B cell (primary cell): ENCODE measurements around the gene MFSD12. TPM values are rescaled to one million over a fixed set of nuclear protein-coding genes. Genes with fewer than 3 reads are reported as not detected.
A peak's percentile ranks its signal among the peaks of the same experiment; 100 is the strongest.

Experiments used
- ATAC-seq: fragments of 200-7000 bp; cut with Tn5 transposase; one replicate; pipeline ENCODE4 v1.10.0; 2021; ENCODE audit warnings: low read depth, mild to moderate bottlenecking, moderate number of reproducible peaks, moderate library complexity
- CTCF ChIA-PET: fragments of 350-600 bp; sonication (Branson Sonifier 250); formaldehyde crosslinking; loops from one replicate; lab custom pipeline; 2021; ENCODE audit warnings: antibody characterized with exemption, inconsistent platforms; lab: Charles Lee
- POLR2A ChIA-PET: fragments of 350-600 bp; sonication (Branson Sonifier 250); formaldehyde crosslinking; loops from one replicate; lab custom pipeline; 2021; ENCODE audit warnings: antibody characterized with exemption; lab: Charles Lee
- DNase-seq: peaks from one replicate; pipeline ENCODE4 v3.0.0; 2013
- H2AFZ ChIP-seq: 2 replicates; pipeline ENCODE4 v1.6.1; 2012; ENCODE audit warnings: mild to moderate bottlenecking, low read depth, low read length; ENCODE audit not compliant: insufficient read depth, poor library complexity, severe bottlenecking
- H3K27ac ChIP-seq, 2 donors: 1 replicate in 1 of 2; 2 replicates in 1 of 2; pipeline ENCODE4 v1.5.1; 2012 to 2013; ENCODE audit warnings: low read length in 2 of 2, mild to moderate bottlenecking in 2 of 2, moderate library complexity in 1 of 2
- H3K27me3 ChIP-seq, 4 experiments: fragments of 200-600 bp in 1 of 4; sonication (generic) in 1 of 4; replicated peaks in 1 of 4; 1 replicate in 2 of 4; 2 replicates in 2 of 4; pipeline versions ENCODE4 v1.6.1 to v1.7.0; 2013 to 2016; ENCODE audit warnings: low read length in 3 of 4, mild to moderate bottlenecking in 2 of 4, mixed read lengths in 1 of 4, moderate library complexity in 1 of 4; ENCODE audit not compliant: insufficient read depth in 4 of 4, control insufficient read depth in 3 of 4; ENCODE audit errors: control extremely low read depth in 1 of 4
- H3K36me3 ChIP-seq, 2 experiments: replicated peaks in 1 of 2; 1 replicate in 1 of 2; 2 replicates in 1 of 2; pipeline versions ENCODE4 v1.6.1 to v1.7.1; 2013; ENCODE audit warnings: low read length in 1 of 2; ENCODE audit not compliant: insufficient read depth in 2 of 2, control insufficient read depth in 1 of 2; ENCODE audit errors: control extremely low read depth in 1 of 2, extremely low read depth in 1 of 2
- H3K4me1 ChIP-seq, 2 donors: fragments of 200-600 bp in 1 of 2; sonication (generic) in 1 of 2; 1 replicate in 1 of 2; 2 replicates in 1 of 2; pipeline versions ENCODE4 v1.5.1 to v1.6.1; 2013 to 2017; ENCODE audit warnings: low read length in 2 of 2; ENCODE audit not compliant: control insufficient read depth in 2 of 2, insufficient read depth in 2 of 2
- H3K4me2 ChIP-seq: replicated peaks from 2 replicates; pipeline ENCODE3; 2012; ENCODE audit warnings: mild to moderate bottlenecking, low read depth, low read length; ENCODE audit not compliant: poor library complexity, severe bottlenecking
- H3K4me3 ChIP-seq, 5 experiments: fragments of 200-600 bp in 1 of 5; sonication (generic) in 1 of 5; 1 replicate in 3 of 5; 2 replicates in 2 of 5; pipeline versions ENCODE4 v1.5.1 to v1.7.0; 2011 to 2016; ENCODE audit warnings: low read length in 4 of 5, mild to moderate bottlenecking in 4 of 5, low read depth in 2 of 5, control low read depth in 1 of 5, moderate library complexity in 1 of 5; ENCODE audit not compliant: insufficient read depth in 1 of 5; ENCODE audit errors: control extremely low read depth in 1 of 5, extremely low read depth in 1 of 5
- H3K79me2 ChIP-seq: fragments of 200-600 bp; sonication (generic); one replicate; pipeline ENCODE4 v1.6.0; 2016; ENCODE audit warnings: low read length; ENCODE audit not compliant: control insufficient read depth, insufficient read depth
- H3K9ac ChIP-seq: fragments of 200-600 bp; sonication (generic); 2 replicates; pipeline ENCODE4 v1.6.1; 2017; ENCODE audit warnings: mild to moderate bottlenecking, low read length, moderate library complexity
- H3K9me3 ChIP-seq, 3 donors: one replicate each; pipeline versions ENCODE4 v1.6.1 to v1.7.1; 2013; ENCODE audit warnings: low read length in 2 of 3; ENCODE audit not compliant: control insufficient read depth in 2 of 3, insufficient read depth in 1 of 3; ENCODE audit errors: control extremely low read depth in 1 of 3
- H4K20me1 ChIP-seq: 2 replicates; pipeline ENCODE4 v1.6.0; 2012; ENCODE audit warnings: mild to moderate bottlenecking, low read length; ENCODE audit not compliant: insufficient read depth, control insufficient read depth, poor library complexity, severe bottlenecking
- H3K27ac Mint-ChIP-seq: one replicate; pipeline ENCODE4 v1.8.0; 2021; ENCODE audit warnings: mixed read lengths
- H3K27me3 Mint-ChIP-seq: one replicate; pipeline ENCODE4 v1.8.0; 2021; ENCODE audit warnings: mixed read lengths
- H3K4me1 Mint-ChIP-seq: one replicate; pipeline ENCODE4 v1.8.0; 2021; ENCODE audit warnings: mixed read lengths
- H3K4me3 Mint-ChIP-seq: one replicate; pipeline ENCODE4 v1.8.0; 2021; ENCODE audit warnings: mixed read lengths
- H3K9me3 Mint-ChIP-seq: one replicate; pipeline ENCODE4 v1.8.0; 2022; ENCODE audit warnings: mixed read lengths; ENCODE audit not compliant: insufficient read depth
- CTCF ChIP-seq: fragments of 200-600 bp; IDR thresholded peaks from one replicate; pipeline ENCODE4 v1.8.0; 2022; ENCODE audit warnings: antibody characterized with exemption, mild to moderate bottlenecking
- EZH2 ChIP-seq: IDR thresholded peaks from 2 replicates; pipeline ENCODE4 v1.6.1; 2012; ENCODE audit warnings: borderline replicate concordance, low read depth, mild to moderate bottlenecking, moderate library complexity, low read length; ENCODE audit not compliant: insufficient read depth, poor library complexity, severe bottlenecking
- WGBS: methylation state at CpG from one replicate; pipeline ENCODE4 v1.1.5; 2013; ENCODE audit warnings: missing lambda C conversion rate; ENCODE audit not compliant: insufficient coverage; 5-methylcytosine and 5-hydroxymethylcytosine counted together
- intact Hi-C: fragments of 100-400 bp; cut with micrococcal nuclease; formaldehyde crosslinking; loops from one replicate; pipeline ENCODE4 v1.10.0; 2022
- polyA plus RNA-seq: library from polyadenylated mRNA; depleted of rRNA; stranded (reverse); fragments of >200 nt; gene quantifications from 2 replicates; pipeline ENCODE4 v1.2.3, GENCODE V29; 2012
- total RNA-seq, 2 donors: library from RNA; stranded (reverse); fragments of 120-200 nt in 1 of 2; gene quantifications; 1 replicate in 1 of 2; 2 replicates in 1 of 2; pipeline versions ENCODE4 v1.2.3 to v1.2.4, GENCODE V29; 2013 to 2022

The MFSD12 gene
- total and polyA plus RNA-seq, 2 donors (not counting 1 experiment from before 2014, with no cell fraction given): 100 to 154 TPM

GRCh38 chr19:3573858-3574637, 16.7 kb upstream of the MFSD12 start:
- H3K27ac ChIP-seq: no peak overlapping the region

More at GRCh38 chr19:3573858-3574637, 16.7 kb upstream of the MFSD12 start:
- Histone ChIP-seq H3K9ac (peak overlapping the region; percentile 76), H3K27me3 (no peaks in the 10 kb centered on the region), H3K4me3 (peak overlapping the region in 4 of 5 experiments; percentile 72 to 79 (median 74)), H3K79me2 (no peaks in the 10 kb centered on the region), H2AFZ (no peak overlapping the region), H3K4me1 (peaks cover 12 to 18% of the 10 kb centered on the region in 2 donors), H3K9me3 (peaks cover 0 to 15% (median 0%) of the 10 kb centered on the region in 3 donors), H4K20me1 (peaks cover 7% of the 10 kb centered on the region), H3K4me2 (peak overlapping the region; percentile 100), H3K36me3 (no peaks in the 10 kb centered on the region)
- no peaks in the 10 kb centered on the region for H3K9me3 Mint-ChIP-seq
- peak overlapping the region; percentile 63 for H3K27ac Mint-ChIP-seq
- ChIA-PET POLR2A (no interaction called here), CTCF (interaction anchor here (0.6 to 1.0 kb wide), 2 partner anchors 20 to 830 kb away, joined by 3 to 5 read pairs; no protein-coding TSS in a partner anchor)
- DNase-seq (peak; percentile 85), ATAC-seq (no peak)
- 67% methylated on average over 49 of the region's 55 CpGs for WGBS
- peak overlapping the region; percentile 86 for H3K4me3 Mint-ChIP-seq
- H3K27me3 Mint-ChIP-seq: no peaks in the 10 kb centered on the region
- peaks cover 16% of the 10 kb centered on the region for H3K4me1 Mint-ChIP-seq
- intact Hi-C loops: loop anchor here (5.0 kb wide), 1 partner anchor 188 kb away; the partner anchor contains the start of genes APBA3 and MRPL54
- TF ChIP-seq EZH2 (no peak), CTCF (no peak)
